ENCODE measurements around the gene TMEM134. TPM values are rescaled to one million over a fixed set of nuclear protein-coding genes. Genes with fewer than 3 reads are reported as not detected.

Gene TMEM134
- total and polyA plus RNA-seq, 9 of the 15 experiments (the other 6 are each of a cell fraction or from before 2014, with no cell fraction given): 0.63 to 48.4 (median 10.7) TPM

- no peak for TF ChIP-seq BCLAF1 (IDR thresholded peaks at IDR 0.05; ENCODE audit: borderline replicate concordance in 1 of 2, control insufficient read depth in 1 of 2, low read depth in 2 of 2, low read length in 1 of 2)
- TF ChIP-seq, protein P1, sequence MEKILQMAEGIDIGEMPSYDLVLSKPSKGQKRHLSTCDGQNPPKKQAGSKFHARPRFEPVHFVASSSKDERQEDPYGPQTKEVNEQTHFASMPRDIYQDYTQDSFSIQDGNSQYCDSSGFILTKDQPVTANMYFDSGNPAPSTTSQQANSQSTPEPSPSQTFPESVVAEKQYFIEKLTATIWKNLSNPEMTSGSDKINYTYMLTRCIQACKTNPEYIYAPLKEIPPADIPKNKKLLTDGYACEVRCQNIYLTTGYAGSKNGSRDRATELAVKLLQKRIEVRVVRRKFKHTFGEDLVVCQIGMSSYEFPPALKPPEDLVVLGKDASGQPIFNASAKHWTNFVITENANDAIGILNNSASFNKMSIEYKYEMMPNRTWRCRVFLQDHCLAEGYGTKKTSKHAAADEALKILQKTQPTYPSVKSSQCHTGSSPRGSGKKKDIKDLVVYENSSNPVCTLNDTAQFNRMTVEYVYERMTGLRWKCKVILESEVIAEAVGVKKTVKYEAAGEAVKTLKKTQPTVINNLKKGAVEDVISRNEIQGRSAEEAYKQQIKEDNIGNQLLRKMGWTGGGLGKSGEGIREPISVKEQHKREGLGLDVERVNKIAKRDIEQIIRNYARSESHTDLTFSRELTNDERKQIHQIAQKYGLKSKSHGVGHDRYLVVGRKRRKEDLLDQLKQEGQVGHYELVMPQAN (IDR thresholded peaks at IDR 0.05; ENCODE audit: borderline replicate concordance): no peak
- no peak for TF ChIP-seq GTF2F1 (IDR thresholded peaks at IDR 0.05; ENCODE audit: low read depth, low read length)
- TF ChIP-seq, protein P2, sequence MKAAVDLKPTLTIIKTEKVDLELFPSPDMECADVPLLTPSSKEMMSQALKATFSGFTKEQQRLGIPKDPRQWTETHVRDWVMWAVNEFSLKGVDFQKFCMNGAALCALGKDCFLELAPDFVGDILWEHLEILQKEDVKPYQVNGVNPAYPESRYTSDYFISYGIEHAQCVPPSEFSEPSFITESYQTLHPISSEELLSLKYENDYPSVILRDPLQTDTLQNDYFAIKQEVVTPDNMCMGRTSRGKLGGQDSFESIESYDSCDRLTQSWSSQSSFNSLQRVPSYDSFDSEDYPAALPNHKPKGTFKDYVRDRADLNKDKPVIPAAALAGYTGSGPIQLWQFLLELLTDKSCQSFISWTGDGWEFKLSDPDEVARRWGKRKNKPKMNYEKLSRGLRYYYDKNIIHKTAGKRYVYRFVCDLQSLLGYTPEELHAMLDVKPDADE (conservative IDR thresholded peaks at IDR 0.05; ENCODE audit: control insufficient read depth, low read depth, low read length): no peak
- no peak for TF ChIP-seq PHF8 (IDR thresholded peaks at IDR 0.05; ENCODE audit: borderline replicate concordance, low read length)
- no peak for TF ChIP-seq FOXJ3 (CRISPR knock-in tag; IDR thresholded peaks at IDR 0.05)
- no peak; the same call in 1 of the 2 replicates for TF ChIP-seq CUX1 (CRISPR knock-in tag; IDR thresholded peaks at IDR 0.05)
- no peak for TF ChIP-seq PHB (CRISPR knock-in tag; IDR thresholded peaks at IDR 0.05)
- 0 out of 2 replicates have a peak, but pooled peaks have one; percentile 32 for TF ChIP-seq RUNX1 (IDR thresholded peaks at IDR 0.05; ENCODE audit: low read depth)
- TF ChIP-seq ZFPM2 (CRISPR knock-in tag; IDR thresholded peaks at IDR 0.05): no peak
- no peak for TF ChIP-seq ZNF347 (CRISPR knock-in tag; IDR thresholded peaks at IDR 0.05; ENCODE audit: low read depth)
- TF ChIP-seq BACH1 (tag; IDR thresholded peaks at IDR 0.05): peak; percentile 91
- peak; percentile 19 for TF ChIP-seq SAP30 (IDR thresholded peaks at IDR 0.05; ENCODE audit: borderline replicate concordance, insufficient read depth, low read depth, low read length, poor library complexity, severe bottlenecking)
Observed at GRCh38 chr11:67463680-67464410, 5.2 kb downstream of the TMEM134 start (continued).

Measured in K562 (cell line).